Brain pericyte (primary cell): Measurements from ENCODE around the gene HIF3A.
A peak's percentile ranks its signal among the peaks of the same experiment; 100 is the strongest.
"Not testable (repeated sequence)": the region's sequence is repeated elsewhere in the genome, so short reads cannot be mapped to it uniquely, and the experiment has no call there.

Source experiments
- DNase-seq: peaks from one replicate; pipeline ENCODE4 v3.0.0-alpha.2; 2012; ENCODE audit warnings: low read depth, low spot score

The HIF3A gene

GRCh38 chr19:46296722-46297461 is at the start of gene HIF3A:
Gene HIF3A (plus strand): TSS chr19:46297042. CDS start chr19:46297077, 35 bp downstream.
- no peak for DNase-seq

- DNase-seq, result no peak
Observed at GRCh38 chr19:46250076-46250735, 46.6 kb upstream of the HIF3A start.

GRCh38 chr19:46251416-46251815 is 45.4 kb upstream of the HIF3A start:
- DNase-seq, result no peak

- DNase-seq, result no peak
Observed at GRCh38 chr19:46254776-46255175, 42.1 kb upstream of the HIF3A start.

GRCh38 chr19:46256855-46257254 is 40.0 kb upstream of the HIF3A start:
- DNase-seq, result no peak

- not testable (repeated sequence) for DNase-seq
Observed at GRCh38 chr19:46261501-46261900, 35.3 kb upstream of the HIF3A start.

GRCh38 chr19:46262684-46263296 is 34.1 kb upstream of the HIF3A start:
- DNase-seq, result not testable (repeated sequence)

- not testable (repeated sequence) for DNase-seq
Observed at GRCh38 chr19:46264801-46265200, 32.0 kb upstream of the HIF3A start.

- peak; percentile 15 for DNase-seq
Observed at GRCh38 chr19:46265217-46265828, 31.5 kb upstream of the HIF3A start.

- no peak for DNase-seq
Observed at GRCh38 chr19:46269101-46269500, 27.7 kb upstream of the HIF3A start.

- DNase-seq, result no peak
Observed at GRCh38 chr19:46270521-46271256, 26.2 kb upstream of the HIF3A start.

GRCh38 chr19:46271481-46272197 is 25.2 kb upstream of the HIF3A start:
- no peak for DNase-seq

- not testable (repeated sequence) for DNase-seq
Observed at GRCh38 chr19:46273931-46274330, 22.9 kb upstream of the HIF3A start.

GRCh38 chr19:46279177-46279576 is 17.7 kb upstream of the HIF3A start:
- no peak for DNase-seq

GRCh38 chr19:46283771-46284170 is 13.1 kb upstream of the HIF3A start:
- no peak for DNase-seq

- DNase-seq, result no peak
Observed at GRCh38 chr19:46284635-46285034, 12.2 kb upstream of the HIF3A start.

- no peak for DNase-seq
Observed at GRCh38 chr19:46287585-46287984, 9.3 kb upstream of the HIF3A start.

GRCh38 chr19:46288896-46289588 is 7.8 kb upstream of the HIF3A start:
- no peak for DNase-seq

- no peak for DNase-seq
Observed at GRCh38 chr19:46289724-46290619, 6.9 kb upstream of the HIF3A start.
